ENCODE results near the gene SULT1C3. TPM values are rescaled to one million over a fixed set of nuclear protein-coding genes. Genes with fewer than 3 reads are reported as not detected.

The SULT1C3 gene
- total and polyA plus RNA-seq, 2 of the 4 experiments (the other 2 are of a cell fraction) = not detected

DNA sequence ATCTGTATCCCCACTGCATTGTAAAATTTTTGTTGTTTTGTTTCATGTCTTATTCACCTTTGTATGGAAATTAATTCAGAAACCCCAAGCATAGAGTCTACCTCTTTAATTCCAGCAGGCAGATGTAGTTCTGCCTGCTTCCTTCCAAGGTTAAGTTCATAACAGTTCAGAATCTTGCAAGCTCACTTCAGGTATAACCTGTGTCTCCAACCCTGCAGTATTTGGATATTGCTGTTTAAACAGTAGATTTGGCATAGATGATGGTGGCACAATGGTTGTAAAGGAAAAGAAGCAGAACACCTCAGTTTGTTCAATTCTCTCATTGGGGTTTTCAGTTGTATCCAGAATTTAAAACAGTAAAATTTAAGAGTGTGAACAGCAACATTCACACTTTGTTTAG, 70.1 kb downstream of the SULT1C3 start:
- Histone ChIP-seq H3K27ac (ENCODE audit: insufficient read depth, low read length) (no peak overlapping the region), H3K4me3 (ENCODE audit: insufficient read depth, low read depth, low read length) (no peak overlapping the region), H3K4me2 (ENCODE audit: low read depth, low read length) (no peak overlapping the region), H3K27me3 (ENCODE audit: control insufficient read depth, insufficient read depth, low read length) (no peaks in the 10 kb centered on the region; the same call in 1 of the 2 replicates), H3K18ac (ENCODE audit: low read depth, low read length) (no peak overlapping the region), H2AK5ac (ENCODE audit: low read depth, low read length) (no peak overlapping the region), H2BK20ac (ENCODE audit: low read depth, low read length) (no peak overlapping the region), H2AFZ (replicated peaks; ENCODE audit: low read length, poor library complexity) (no peak overlapping the region), H3K9me3 (ENCODE audit: control insufficient read depth, insufficient read depth, low read length) (no peaks in the 10 kb centered on the region; the same call in 1 of the 2 replicates), H3K4ac (ENCODE audit: low read depth, low read length) (no peak overlapping the region), H3K4me1 (ENCODE audit: control insufficient read depth, insufficient read depth, low read length) (no peaks in the 10 kb centered on the region), H3K36me3 (ENCODE audit: control insufficient read depth, insufficient read depth, low read length) (no peaks in the 10 kb centered on the region), H4K20me1 (ENCODE audit: insufficient read depth, low read length) (no peaks in the 10 kb centered on the region), H2BK15ac (ENCODE audit: low read depth, low read length) (no peak overlapping the region), H3K14ac (replicated peaks; ENCODE audit: low read depth, low read length) (no peak overlapping the region), H3K56ac (ENCODE audit: extremely low read depth, insufficient read depth, low read length) (no peak overlapping the region), H3K23ac (ENCODE audit: low read depth, low read length) (no peak overlapping the region), H4K8ac (ENCODE audit: low read depth in 2 of 2, low read length in 2 of 2) (no peak overlapping the region), H2AK9ac (replicated peaks; ENCODE audit: low read depth, low read length, poor library complexity) (no peak overlapping the region), H3K79me1 (ENCODE audit: low read depth in 1 of 2, low read length in 2 of 2) (no peaks in the 10 kb centered on the region), H3K9ac (ENCODE audit: low read depth, low read length) (no peak overlapping the region), H4K5ac (ENCODE audit: low read depth, low read length) (no peak overlapping the region), H3K9me1 (ENCODE audit: insufficient read depth, low read length) (no peaks in the 10 kb centered on the region), H4K91ac (ENCODE audit: insufficient read depth, low read depth, low read length) (no peak overlapping the region), H2BK5ac (ENCODE audit: low read depth, low read length, poor library complexity, severe bottlenecking) (no peak overlapping the region), H2BK120ac (ENCODE audit: low read depth, low read length) (no peak overlapping the region)
- dilution Hi-C loops (cut with HindIII; ENCODE audit: low sequenced_read_pairs, unreplicated experiment) (no loop called here), in situ Hi-C loops (cut with MboI; ENCODE audit: low sequenced_read_pairs) (no loop called here), intact Hi-C loops (cut with micrococcal nuclease) (no loop called here)
- BruUV-seq (replicated peaks) = no TSS peak
- POLR2A ChIA-PET (ENCODE audit: unreplicated experiment) = no interaction called here
- DNase-seq (no peak), ATAC-seq (ENCODE audit: low read depth) (no peak)
- no peak for TF ChIP-seq POLR2A (IDR thresholded peaks at IDR 0.05; ENCODE audit: low read depth, low read length)
- TF ChIP-seq, protein P1, sequence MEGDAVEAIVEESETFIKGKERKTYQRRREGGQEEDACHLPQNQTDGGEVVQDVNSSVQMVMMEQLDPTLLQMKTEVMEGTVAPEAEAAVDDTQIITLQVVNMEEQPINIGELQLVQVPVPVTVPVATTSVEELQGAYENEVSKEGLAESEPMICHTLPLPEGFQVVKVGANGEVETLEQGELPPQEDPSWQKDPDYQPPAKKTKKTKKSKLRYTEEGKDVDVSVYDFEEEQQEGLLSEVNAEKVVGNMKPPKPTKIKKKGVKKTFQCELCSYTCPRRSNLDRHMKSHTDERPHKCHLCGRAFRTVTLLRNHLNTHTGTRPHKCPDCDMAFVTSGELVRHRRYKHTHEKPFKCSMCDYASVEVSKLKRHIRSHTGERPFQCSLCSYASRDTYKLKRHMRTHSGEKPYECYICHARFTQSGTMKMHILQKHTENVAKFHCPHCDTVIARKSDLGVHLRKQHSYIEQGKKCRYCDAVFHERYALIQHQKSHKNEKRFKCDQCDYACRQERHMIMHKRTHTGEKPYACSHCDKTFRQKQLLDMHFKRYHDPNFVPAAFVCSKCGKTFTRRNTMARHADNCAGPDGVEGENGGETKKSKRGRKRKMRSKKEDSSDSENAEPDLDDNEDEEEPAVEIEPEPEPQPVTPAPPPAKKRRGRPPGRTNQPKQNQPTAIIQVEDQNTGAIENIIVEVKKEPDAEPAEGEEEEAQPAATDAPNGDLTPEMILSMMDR (conservative IDR thresholded peaks at IDR 0.05; ENCODE audit: low read depth, low read length) = no peak
- TF ChIP-seq CHD1 (IDR thresholded peaks at IDR 0.05; ENCODE audit: low read depth, low read length) = no peak
- TF ChIP-seq BHLHE40 (IDR thresholded peaks at IDR 0.05; ENCODE audit: low read depth, low read length) = no peak
- no peak for TF ChIP-seq RCOR1 (IDR thresholded peaks at IDR 0.05; ENCODE audit: insufficient replicate concordance, low read length)
- CTCF ChIA-PET = no interaction called here

Other genes with a start within 250 kb of the SULT1C3 start
- not detected in 2 replicates for gene SULT1C2, start 48.9 kb downstream of the SULT1C3 start, total RNA-seq (2012; rRNA removed)
- gene SULT1C2, start 48.9 kb downstream of the SULT1C3 start, polyA plus RNA-seq (2012; rRNA removed) = 0.09 TPM in 1 of 2 replicates, not detected in the other
- 0.36 and 0.56 TPM in 2 replicates for gene SULT1C4, start 138.0 kb downstream of the SULT1C3 start, total RNA-seq (2012; rRNA removed)
- 0.27 and 0.50 TPM in 2 replicates for gene SULT1C4, start 138.0 kb downstream of the SULT1C3 start, polyA plus RNA-seq (2012; rRNA removed)
- gene GCC2, start 209.2 kb downstream of the SULT1C3 start, total RNA-seq (2012; rRNA removed) = 8.6 and 16.7 TPM in 2 replicates
- 4.9 and 6.4 TPM in 2 replicates for gene GCC2, start 209.2 kb downstream of the SULT1C3 start, polyA plus RNA-seq (2012; rRNA removed)

Measured in IMR-90 (cell line).